ENCODE data around the gene SERP2.

Gene SERP2

GRCh38 chr13:44393391-44393790, 19.8 kb downstream of the SERP2 start:
- H3K4me1 ChIP-seq (ENCODE audit: control insufficient read depth, low read depth, low read length), result peaks cover 12% of the 10 kb centered on the region
- no peak overlapping the region for H3K9ac ChIP-seq (ENCODE audit: low read length)
- no peak overlapping the region for H3K27ac ChIP-seq (ENCODE audit: low read length)
- no peaks in the 10 kb centered on the region for H3K36me3 ChIP-seq (ENCODE audit: control insufficient read depth, low read depth, low read length)
- no peaks in the 10 kb centered on the region for H3K27me3 ChIP-seq (ENCODE audit: control insufficient read depth, insufficient read depth, low read length)
- H3K9me3 ChIP-seq (ENCODE audit: control insufficient read depth, low read depth, low read length), result no peaks in the 10 kb centered on the region
- H3K4me3 ChIP-seq (ENCODE audit: low read length), result no peak overlapping the region

GRCh38 chr13:44394658-44395057, 21.0 kb downstream of the SERP2 start:
- no peaks in the 10 kb centered on the region for H3K27me3 ChIP-seq (ENCODE audit: control insufficient read depth, insufficient read depth, low read length)

GRCh38 chr13:44395976-44396694, 22.5 kb downstream of the SERP2 start:
- no peak overlapping the region for H3K27ac ChIP-seq (ENCODE audit: low read length)
- no peaks in the 10 kb centered on the region for H3K9me3 ChIP-seq (ENCODE audit: control insufficient read depth, low read depth, low read length)
- H3K4me3 ChIP-seq (ENCODE audit: low read length), result no peak overlapping the region
- H3K27me3 ChIP-seq (ENCODE audit: control insufficient read depth, insufficient read depth, low read length), result no peaks in the 10 kb centered on the region
- no peak overlapping the region for H3K9ac ChIP-seq (ENCODE audit: low read length)
- peaks cover 11% of the 10 kb centered on the region for H3K4me1 ChIP-seq (ENCODE audit: control insufficient read depth, low read depth, low read length)
- H3K36me3 ChIP-seq (ENCODE audit: control insufficient read depth, low read depth, low read length), result no peaks in the 10 kb centered on the region

More at GRCh38 chr13:44394658-44395057, 21.0 kb downstream of the SERP2 start:
- Histone ChIP-seq H3K4me1 (ENCODE audit: control insufficient read depth, low read depth, low read length) (peaks cover 6% of the 10 kb centered on the region), H3K4me3 (ENCODE audit: low read length) (no peak overlapping the region), H3K27ac (ENCODE audit: low read length) (no peak overlapping the region), H3K9ac (ENCODE audit: low read length) (no peak overlapping the region), H3K36me3 (ENCODE audit: control insufficient read depth, low read depth, low read length) (no peaks in the 10 kb centered on the region), H3K9me3 (ENCODE audit: control insufficient read depth, low read depth, low read length) (no peaks in the 10 kb centered on the region)

- Histone ChIP-seq H3K27me3 (ENCODE audit: control insufficient read depth, insufficient read depth, low read length) (no peaks in the 10 kb centered on the region), H3K4me3 (ENCODE audit: low read length) (no peak overlapping the region), H3K4me1 (ENCODE audit: control insufficient read depth, low read depth, low read length) (peaks cover 12% of the 10 kb centered on the region), H3K36me3 (ENCODE audit: control insufficient read depth, low read depth, low read length) (no peaks in the 10 kb centered on the region), H3K9me3 (ENCODE audit: control insufficient read depth, low read depth, low read length) (no peaks in the 10 kb centered on the region), H3K9ac (ENCODE audit: low read length) (no peak overlapping the region), H3K27ac (ENCODE audit: low read length) (no peak overlapping the region)
Observed at GRCh38 chr13:44396701-44397580, 23.3 kb downstream of the SERP2 start.

- Histone ChIP-seq H3K27me3 (ENCODE audit: control insufficient read depth, insufficient read depth, low read length) (no peaks in the 10 kb centered on the region), H3K9ac (ENCODE audit: low read length) (no peak overlapping the region), H3K4me3 (ENCODE audit: low read length) (no peak overlapping the region), H3K36me3 (ENCODE audit: control insufficient read depth, low read depth, low read length) (no peaks in the 10 kb centered on the region), H3K4me1 (ENCODE audit: control insufficient read depth, low read depth, low read length) (peaks cover 21% of the 10 kb centered on the region), H3K9me3 (ENCODE audit: control insufficient read depth, low read depth, low read length) (no peaks in the 10 kb centered on the region), H3K27ac (ENCODE audit: low read length) (no peak overlapping the region)
Observed at GRCh38 chr13:44397766-44398223, 24.2 kb downstream of the SERP2 start.

GRCh38 chr13:44398606-44399005, 25.0 kb downstream of the SERP2 start:
- Histone ChIP-seq H3K4me1 (ENCODE audit: control insufficient read depth, low read depth, low read length) (peaks cover 29% of the 10 kb centered on the region), H3K27ac (ENCODE audit: low read length) (no peak overlapping the region), H3K4me3 (ENCODE audit: low read length) (no peak overlapping the region), H3K36me3 (ENCODE audit: control insufficient read depth, low read depth, low read length) (no peaks in the 10 kb centered on the region), H3K9ac (ENCODE audit: low read length) (no peak overlapping the region), H3K27me3 (ENCODE audit: control insufficient read depth, insufficient read depth, low read length) (no peaks in the 10 kb centered on the region), H3K9me3 (ENCODE audit: control insufficient read depth, low read depth, low read length) (no peaks in the 10 kb centered on the region)

- no peak overlapping the region for H3K9ac ChIP-seq (ENCODE audit: low read length)
- H3K27me3 ChIP-seq (ENCODE audit: control insufficient read depth, insufficient read depth, low read length), result no peaks in the 10 kb centered on the region
- no peak overlapping the region for H3K27ac ChIP-seq (ENCODE audit: low read length)
- no peaks in the 10 kb centered on the region for H3K9me3 ChIP-seq (ENCODE audit: control insufficient read depth, low read depth, low read length)
- no peaks in the 10 kb centered on the region for H3K36me3 ChIP-seq (ENCODE audit: control insufficient read depth, low read depth, low read length)
- H3K4me3 ChIP-seq (ENCODE audit: low read length), result no peak overlapping the region
- peaks cover 34% of the 10 kb centered on the region for H3K4me1 ChIP-seq (ENCODE audit: control insufficient read depth, low read depth, low read length)
Observed at GRCh38 chr13:44399074-44399473, 25.4 kb downstream of the SERP2 start.

- no peak overlapping the region for H3K9ac ChIP-seq (ENCODE audit: low read length)
- peaks cover 50% of the 10 kb centered on the region for H3K4me1 ChIP-seq (ENCODE audit: control insufficient read depth, low read depth, low read length)
- H3K27me3 ChIP-seq (ENCODE audit: control insufficient read depth, insufficient read depth, low read length), result peaks cover 4% of the 10 kb centered on the region
- no peaks in the 10 kb centered on the region for H3K36me3 ChIP-seq (ENCODE audit: control insufficient read depth, low read depth, low read length)
- H3K4me3 ChIP-seq (ENCODE audit: low read length), result no peak overlapping the region
- H3K9me3 ChIP-seq (ENCODE audit: control insufficient read depth, low read depth, low read length), result no peaks in the 10 kb centered on the region
- H3K27ac ChIP-seq (ENCODE audit: low read length), result no peak overlapping the region
Observed at GRCh38 chr13:44400736-44401135, 27.1 kb downstream of the SERP2 start.

- no peaks in the 10 kb centered on the region for H3K9me3 ChIP-seq (ENCODE audit: control insufficient read depth, low read depth, low read length)
- peaks cover 53% of the 10 kb centered on the region for H3K4me1 ChIP-seq (ENCODE audit: control insufficient read depth, low read depth, low read length)
Observed at GRCh38 chr13:44401577-44401976, 28.0 kb downstream of the SERP2 start.

GRCh38 chr13:44402899-44403445, 29.3 kb downstream of the SERP2 start:
- no peak overlapping the region for H3K9ac ChIP-seq (ENCODE audit: low read length)
- peak overlapping the region; percentile 28 for H3K4me3 ChIP-seq (ENCODE audit: low read length)
- no peaks in the 10 kb centered on the region for H3K36me3 ChIP-seq (ENCODE audit: control insufficient read depth, low read depth, low read length)
- H3K9me3 ChIP-seq (ENCODE audit: control insufficient read depth, low read depth, low read length), result no peaks in the 10 kb centered on the region
- peaks cover 9% of the 10 kb centered on the region for H3K27me3 ChIP-seq (ENCODE audit: control insufficient read depth, insufficient read depth, low read length)
- no peak overlapping the region for H3K27ac ChIP-seq (ENCODE audit: low read length)
- H3K4me1 ChIP-seq (ENCODE audit: control insufficient read depth, low read depth, low read length), result peaks cover 54% of the 10 kb centered on the region

More at GRCh38 chr13:44401577-44401976, 28.0 kb downstream of the SERP2 start:
- Histone ChIP-seq H3K36me3 (ENCODE audit: control insufficient read depth, low read depth, low read length) (no peaks in the 10 kb centered on the region), H3K27me3 (ENCODE audit: control insufficient read depth, insufficient read depth, low read length) (peaks cover 9% of the 10 kb centered on the region), H3K9ac (ENCODE audit: low read length) (no peak overlapping the region), H3K4me3 (ENCODE audit: low read length) (no peak overlapping the region), H3K27ac (ENCODE audit: low read length) (no peak overlapping the region)

GRCh38 chr13:44403461-44404056, 29.9 kb downstream of the SERP2 start:
- no peak overlapping the region for H3K9ac ChIP-seq (ENCODE audit: low read length)

More at GRCh38 chr13:44403461-44404056, 29.9 kb downstream of the SERP2 start:
- H3K27me3 ChIP-seq (ENCODE audit: control insufficient read depth, insufficient read depth, low read length), result peaks cover 9% of the 10 kb centered on the region
- peak overlapping the region; percentile 28 for H3K4me3 ChIP-seq (ENCODE audit: low read length)
- no peaks in the 10 kb centered on the region for H3K9me3 ChIP-seq (ENCODE audit: control insufficient read depth, low read depth, low read length)
- no peak overlapping the region for H3K27ac ChIP-seq (ENCODE audit: low read length)
- H3K36me3 ChIP-seq (ENCODE audit: control insufficient read depth, low read depth, low read length), result no peaks in the 10 kb centered on the region
- H3K4me1 ChIP-seq (ENCODE audit: control insufficient read depth, low read depth, low read length), result peaks cover 54% of the 10 kb centered on the region

All from iPS-18a (cell line).